H9 (cell line): ENCODE measurements around the gene RGL1. TPM values are rescaled to one million over a fixed set of nuclear protein-coding genes. Genes with fewer than 3 reads are reported as not detected.

Source experiments
- DNase-seq: peaks from one replicate; pipeline ENCODE4 v3.0.0-alpha.2; 2017
- H2AFZ ChIP-seq: one replicate; pipeline ENCODE4 v1.6.1; 2013; ENCODE audit warnings: mild to moderate bottlenecking, low read length, control low read depth, moderate library complexity
- H2AK5ac ChIP-seq: 2 replicates; pipeline ENCODE4 v1.6.1; 2013; ENCODE audit warnings: low read length, control low read depth, mixed read lengths; ENCODE audit not compliant: insufficient read length
- H2BK120ac ChIP-seq: one replicate; pipeline ENCODE4 v1.6.1; 2013; ENCODE audit warnings: low read depth, mild to moderate bottlenecking, low read length, control low read depth, inconsistent platforms; ENCODE audit not compliant: poor library complexity, severe bottlenecking
- H2BK12ac ChIP-seq: 2 replicates; pipeline ENCODE4 v1.6.1; 2013; ENCODE audit warnings: low read length, control low read depth, mixed read lengths, low read depth; ENCODE audit not compliant: insufficient read length
- H2BK15ac ChIP-seq: 2 replicates; pipeline ENCODE4 v1.6.1; 2013; ENCODE audit warnings: low read depth, low read length, control low read depth
- H2BK20ac ChIP-seq: one replicate; pipeline ENCODE4 v1.6.1; 2013; ENCODE audit warnings: low read depth, mild to moderate bottlenecking, low read length, control low read depth, inconsistent platforms; ENCODE audit not compliant: poor library complexity, severe bottlenecking
- H2BK5ac ChIP-seq: 2 replicates; pipeline ENCODE4 v1.6.1; 2013; ENCODE audit warnings: low read length, control low read depth, mixed read lengths; ENCODE audit not compliant: insufficient read length
- H3K14ac ChIP-seq: 2 replicates; pipeline ENCODE4 v1.6.1; 2013; ENCODE audit warnings: low read length, control low read depth; ENCODE audit not compliant: insufficient read depth
- H3K18ac ChIP-seq: 2 replicates; pipeline ENCODE4 v1.6.1; 2013; ENCODE audit warnings: low read depth, mild to moderate bottlenecking, mixed read lengths, low read length, control low read depth; ENCODE audit not compliant: insufficient read length
- H3K23ac ChIP-seq: 2 replicates; pipeline ENCODE4 v1.6.1; 2013; ENCODE audit warnings: low read length, control low read depth, mixed read lengths, low read depth; ENCODE audit not compliant: insufficient read length
- H3K23me2 ChIP-seq: 2 replicates; pipeline ENCODE4 v1.6.1; 2013; ENCODE audit warnings: low read depth, mild to moderate bottlenecking, mixed read lengths, low read length, control low read depth; ENCODE audit not compliant: insufficient read length, poor library complexity, severe bottlenecking
- H3K27ac ChIP-seq: 2 replicates; pipeline ENCODE4 v1.5.1; 2013; ENCODE audit warnings: low read length, control low read depth, mixed read lengths, low read depth; ENCODE audit not compliant: insufficient read length
- H3K27me3 ChIP-seq: 2 replicates; pipeline ENCODE4 v1.6.1; 2013; ENCODE audit warnings: low read length, control low read depth, inconsistent platforms; ENCODE audit not compliant: insufficient read depth
- H3K4ac ChIP-seq: 2 replicates; pipeline ENCODE4 v1.6.1; 2013; ENCODE audit warnings: low read depth, mild to moderate bottlenecking, control low read depth, inconsistent platforms, low read length, moderate library complexity
- H3K4me1 ChIP-seq: 2 replicates; pipeline ENCODE4 v1.6.1; 2013; ENCODE audit warnings: low read length, control low read depth, inconsistent platforms; ENCODE audit not compliant: insufficient read depth
- H3K4me2 ChIP-seq: 2 replicates; pipeline ENCODE4 v1.6.1; 2013; ENCODE audit warnings: low read length, control low read depth, mixed read lengths; ENCODE audit not compliant: insufficient read length, insufficient read depth
- H3K56ac ChIP-seq: 2 replicates; pipeline ENCODE4 v1.6.1; 2013; ENCODE audit warnings: low read depth, mild to moderate bottlenecking, mixed read lengths, low read length, control low read depth; ENCODE audit not compliant: insufficient read length
- H3K79me1 ChIP-seq: 2 replicates; pipeline ENCODE4 v1.6.1; 2013; ENCODE audit warnings: low read depth, mild to moderate bottlenecking, moderate library complexity, low read length, control low read depth, inconsistent platforms; ENCODE audit not compliant: insufficient read depth, poor library complexity, severe bottlenecking
- H3K79me2 ChIP-seq: 2 replicates; pipeline ENCODE4 v1.6.1; 2013; ENCODE audit warnings: low read length, control low read depth, inconsistent platforms; ENCODE audit not compliant: insufficient read depth
- H3K9ac ChIP-seq: 2 replicates; pipeline ENCODE4 v1.6.1; 2013; ENCODE audit warnings: low read length, control low read depth, mixed read lengths; ENCODE audit not compliant: insufficient read length; ENCODE audit errors: extremely low read depth
- H3K9me3 ChIP-seq: one replicate; pipeline ENCODE4 v1.6.1; 2013; ENCODE audit warnings: low read depth, low read length, inconsistent platforms; ENCODE audit not compliant: control insufficient read depth
- H3T11ph ChIP-seq: one replicate; pipeline ENCODE4 v1.6.1; 2013; ENCODE audit warnings: mild to moderate bottlenecking, low read length, control low read depth, inconsistent platforms
- H4K20me1 ChIP-seq: one replicate; pipeline ENCODE4 v1.6.1; 2013; ENCODE audit not compliant: control insufficient read depth, insufficient read length, insufficient read depth
- H4K5ac ChIP-seq: 2 replicates; pipeline ENCODE4 v1.6.1; 2013; ENCODE audit warnings: low read depth, mild to moderate bottlenecking, mixed read lengths, low read length, control low read depth; ENCODE audit not compliant: insufficient read length
- H4K8ac ChIP-seq: replicated peaks from 2 replicates; pipeline ENCODE4 v1.6.1; 2013; ENCODE audit warnings: low read length, control low read depth, mixed read lengths, low read depth; ENCODE audit not compliant: insufficient read length
- H4K91ac ChIP-seq: 2 replicates; pipeline ENCODE4 v1.6.1; 2013; ENCODE audit warnings: low read depth, mild to moderate bottlenecking, moderate library complexity, mixed read lengths, low read length, control low read depth; ENCODE audit not compliant: insufficient read length
- H3K27ac Mint-ChIP-seq, 3 experiments: 2 replicates in 2 of 3; 3 replicates in 1 of 3; pipeline ENCODE4 v1.8.0; 2020 to 2021; ENCODE audit warnings: mixed read lengths in 3 of 3, mild to moderate bottlenecking in 1 of 3, moderate library complexity in 1 of 3
- H3K27me3 Mint-ChIP-seq: 2 replicates; pipeline ENCODE4 v1.8.0; 2021; ENCODE audit warnings: low read depth, mild to moderate bottlenecking, moderate library complexity, mixed read lengths
- H3K36me3 Mint-ChIP-seq, 3 experiments: 2 replicates in 2 of 3; 3 replicates in 1 of 3; pipeline ENCODE4 v1.8.0; 2020 to 2021; ENCODE audit warnings: low read depth in 3 of 3, mixed read lengths in 3 of 3; ENCODE audit not compliant: insufficient read depth in 1 of 3
- H3K4me1 Mint-ChIP-seq, 2 experiments: 2 replicates each; pipeline ENCODE4 v1.8.0; 2020; ENCODE audit warnings: mixed read lengths in 2 of 2
- H3K4me3 Mint-ChIP-seq, 2 experiments: 2 replicates in 1 of 2; 3 replicates in 1 of 2; pipeline ENCODE4 v1.8.0; 2020 to 2021; ENCODE audit warnings: mild to moderate bottlenecking in 2 of 2, mixed read lengths in 2 of 2, moderate library complexity in 1 of 2
- H3K9me3 Mint-ChIP-seq, 2 experiments: 2 replicates in 1 of 2; 3 replicates in 1 of 2; pipeline ENCODE4 v1.8.0; 2020; ENCODE audit warnings: mild to moderate bottlenecking in 2 of 2, mixed read lengths in 2 of 2, moderate library complexity in 1 of 2
- WGBS: extraction: QIAGEN DNeasy Blood & Tissue Kit; methylation state at CpG from one replicate; pipeline ENCODE4 v1.1.7; 2013; ENCODE audit warnings: missing lambda C conversion rate, low lambda C conversion rate, mixed read lengths; ENCODE audit not compliant: insufficient read length; ENCODE audit errors: extremely low coverage; 5-methylcytosine and 5-hydroxymethylcytosine counted together
- total RNA-seq: library from RNA; stranded (reverse); gene quantifications from 2 replicates; pipeline ENCODE4 v1.2.1, GENCODE V29; 2021
- TF ChIP-seq, protein P1 (sequence below): fragments of 200-600 bp; sonication (generic); conservative IDR thresholded peaks from 3 replicates; pipeline ENCODE4 v1.8.0; 2021; ENCODE audit warnings: antibody characterized with exemption, mild to moderate bottlenecking

RGL1 gene
- total RNA-seq, 1 experiment from 2014 or later: 1.4 TPM

DNA sequence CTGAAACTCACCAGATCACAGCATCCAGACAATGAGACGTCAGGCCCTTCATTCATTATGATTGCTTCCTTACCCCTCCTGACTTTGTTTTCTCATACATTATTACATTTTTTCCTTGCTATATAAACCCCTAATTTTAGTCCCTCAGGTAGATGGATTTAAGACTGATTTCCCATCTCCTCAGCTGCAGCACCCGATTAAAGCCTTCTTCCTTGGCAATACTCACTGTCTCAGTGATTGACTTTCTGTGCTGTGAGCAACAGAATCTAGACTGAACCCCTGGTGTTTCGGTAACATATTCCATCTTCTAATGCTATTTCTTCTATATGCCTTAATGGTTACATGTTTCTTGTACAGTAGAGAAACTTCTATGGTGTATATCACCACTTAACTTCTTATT lies 30.0 kb upstream of the RGL1 start:
- Mint-ChIP-seq H3K27me3 (no peaks in the 10 kb centered on the region), H3K36me3 (peaks cover 14 to 21% (median 16%) of the 10 kb centered on the region in 3 experiments), H3K4me3 (no peak overlapping the region), H3K27ac (no peak overlapping the region), H3K4me1 (peaks cover 0 to 2% of the 10 kb centered on the region in 2 experiments; a peak in 1 of 4 replicates), H3K9me3 (peaks cover 23 to 28% of the 10 kb centered on the region in 2 experiments)
- H3K27ac ChIP-seq: no peak overlapping the region
- no peak overlapping the region for H2BK5ac ChIP-seq
- no peaks in the 10 kb centered on the region for H3K79me2 ChIP-seq
- DNase-seq: no peak
- TF ChIP-seq, protein P1, sequence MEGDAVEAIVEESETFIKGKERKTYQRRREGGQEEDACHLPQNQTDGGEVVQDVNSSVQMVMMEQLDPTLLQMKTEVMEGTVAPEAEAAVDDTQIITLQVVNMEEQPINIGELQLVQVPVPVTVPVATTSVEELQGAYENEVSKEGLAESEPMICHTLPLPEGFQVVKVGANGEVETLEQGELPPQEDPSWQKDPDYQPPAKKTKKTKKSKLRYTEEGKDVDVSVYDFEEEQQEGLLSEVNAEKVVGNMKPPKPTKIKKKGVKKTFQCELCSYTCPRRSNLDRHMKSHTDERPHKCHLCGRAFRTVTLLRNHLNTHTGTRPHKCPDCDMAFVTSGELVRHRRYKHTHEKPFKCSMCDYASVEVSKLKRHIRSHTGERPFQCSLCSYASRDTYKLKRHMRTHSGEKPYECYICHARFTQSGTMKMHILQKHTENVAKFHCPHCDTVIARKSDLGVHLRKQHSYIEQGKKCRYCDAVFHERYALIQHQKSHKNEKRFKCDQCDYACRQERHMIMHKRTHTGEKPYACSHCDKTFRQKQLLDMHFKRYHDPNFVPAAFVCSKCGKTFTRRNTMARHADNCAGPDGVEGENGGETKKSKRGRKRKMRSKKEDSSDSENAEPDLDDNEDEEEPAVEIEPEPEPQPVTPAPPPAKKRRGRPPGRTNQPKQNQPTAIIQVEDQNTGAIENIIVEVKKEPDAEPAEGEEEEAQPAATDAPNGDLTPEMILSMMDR: no peak
- H4K5ac ChIP-seq: no peak overlapping the region
- H3K9me3 ChIP-seq: peaks cover 5% of the 10 kb centered on the region
- no peaks in the 10 kb centered on the region for H3K23me2 ChIP-seq
- H3K27me3 ChIP-seq: no peaks in the 10 kb centered on the region
- H2BK120ac ChIP-seq: no peak overlapping the region
- H2BK12ac ChIP-seq: no peak overlapping the region
- H2AFZ ChIP-seq: no peak overlapping the region
- H3T11ph ChIP-seq: no peak overlapping the region
- no peak overlapping the region for H3K56ac ChIP-seq
- H3K23ac ChIP-seq: no peak overlapping the region
- no peak overlapping the region for H3K14ac ChIP-seq
- H4K91ac ChIP-seq: no peak overlapping the region
- no CpG with 5 or more reads among the region's 3 CpGs for WGBS
- H2AK5ac ChIP-seq: no peak overlapping the region
- H3K4ac ChIP-seq: no peak overlapping the region
- no peak overlapping the region for H3K4me2 ChIP-seq
- no peak overlapping the region for H4K8ac ChIP-seq
- no peak overlapping the region for H3K9ac ChIP-seq
- H2BK15ac ChIP-seq: no peak overlapping the region
- H3K79me1 ChIP-seq: no peaks in the 10 kb centered on the region
- H3K18ac ChIP-seq: no peak overlapping the region
- no peak overlapping the region for H2BK20ac ChIP-seq
- no peaks in the 10 kb centered on the region for H4K20me1 ChIP-seq
- H3K4me1 ChIP-seq: no peaks in the 10 kb centered on the region
